Tibial nerve (tissue), 4 donors: ENCODE data around the gene SYT12.

Experiments
- CTCF ChIP-seq, 5 experiments: fragments of 200-600 bp in 3 of 5; fragments of 450-650 bp in 2 of 5; sonication (generic) in 3 of 5; IDR thresholded peaks; one replicate each; pipeline ENCODE4 v1.5.1; 2016 to 2019; ENCODE audit warnings: antibody characterized with exemption in 5 of 5, mild to moderate bottlenecking in 3 of 5, moderate library complexity in 2 of 5
- EP300 ChIP-seq, 2 donors: sonication (generic); formaldehyde crosslinking; IDR thresholded peaks; one replicate each; pipeline ENCODE4 v1.6.1; 2017; ENCODE audit warnings: antibody characterized with exemption in 2 of 2, mild to moderate bottlenecking in 1 of 2

- no peak for TF ChIP-seq CTCF (IDR thresholded peaks at IDR 0.05)
- no peak for TF ChIP-seq EP300 (IDR thresholded peaks at IDR 0.05)
Measured at GRCh38 chr11:67099831-67100324, 76.9 kb downstream of the SYT12 start.
